ENCODE data around the gene METTL25.

METTL25 gene

GRCh38 chr12:82505150-82505549 lies 146.8 kb downstream of the METTL25 start:
- Histone ChIP-seq H3K36me3 (ENCODE audit: insufficient read depth, low read length) (no peaks in the 10 kb centered on the region), H3K4me2 (ENCODE audit: low read depth, low read length, poor library complexity, severe bottlenecking) (no peak overlapping the region), H3K4me3 (ENCODE audit: low read length, poor library complexity, severe bottlenecking) (no peak overlapping the region), H3K9ac (ENCODE audit: low read depth, low read length, poor library complexity, severe bottlenecking) (no peak overlapping the region), H3K9me3 (ENCODE audit: insufficient read depth, low read depth, low read length) (no peaks in the 10 kb centered on the region), H3K27me3 (ENCODE audit: insufficient read depth, low read length, poor library complexity, severe bottlenecking) (no peaks in the 10 kb centered on the region), H3K9me2 (replicated peaks; ENCODE audit: low read depth, low read length) (no peaks in the 10 kb centered on the region), H4K20me1 (ENCODE audit: insufficient read depth, low read length, poor library complexity, severe bottlenecking) (no peaks in the 10 kb centered on the region), H2AFZ (ENCODE audit: low read length) (0 out of 2 replicates have a peak overlapping the region, but pooled peaks have one; percentile 2), H3K79me2 (ENCODE audit: insufficient read depth, low read length) (no peaks in the 10 kb centered on the region), H3F3A (ENCODE audit: low read depth) (no peaks in the 10 kb centered on the region), H3K4me1 (ENCODE audit: insufficient read depth, low read length, poor library complexity, severe bottlenecking) (no peaks in the 10 kb centered on the region)
- TF ChIP-seq, protein P1, sequence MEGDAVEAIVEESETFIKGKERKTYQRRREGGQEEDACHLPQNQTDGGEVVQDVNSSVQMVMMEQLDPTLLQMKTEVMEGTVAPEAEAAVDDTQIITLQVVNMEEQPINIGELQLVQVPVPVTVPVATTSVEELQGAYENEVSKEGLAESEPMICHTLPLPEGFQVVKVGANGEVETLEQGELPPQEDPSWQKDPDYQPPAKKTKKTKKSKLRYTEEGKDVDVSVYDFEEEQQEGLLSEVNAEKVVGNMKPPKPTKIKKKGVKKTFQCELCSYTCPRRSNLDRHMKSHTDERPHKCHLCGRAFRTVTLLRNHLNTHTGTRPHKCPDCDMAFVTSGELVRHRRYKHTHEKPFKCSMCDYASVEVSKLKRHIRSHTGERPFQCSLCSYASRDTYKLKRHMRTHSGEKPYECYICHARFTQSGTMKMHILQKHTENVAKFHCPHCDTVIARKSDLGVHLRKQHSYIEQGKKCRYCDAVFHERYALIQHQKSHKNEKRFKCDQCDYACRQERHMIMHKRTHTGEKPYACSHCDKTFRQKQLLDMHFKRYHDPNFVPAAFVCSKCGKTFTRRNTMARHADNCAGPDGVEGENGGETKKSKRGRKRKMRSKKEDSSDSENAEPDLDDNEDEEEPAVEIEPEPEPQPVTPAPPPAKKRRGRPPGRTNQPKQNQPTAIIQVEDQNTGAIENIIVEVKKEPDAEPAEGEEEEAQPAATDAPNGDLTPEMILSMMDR (conservative IDR thresholded peaks at IDR 0.05; ENCODE audit: low read length) = no peak
- TF ChIP-seq EZH2phosphoT487 (IDR thresholded peaks at IDR 0.05; ENCODE audit: borderline replicate concordance) = no peak

DNA sequence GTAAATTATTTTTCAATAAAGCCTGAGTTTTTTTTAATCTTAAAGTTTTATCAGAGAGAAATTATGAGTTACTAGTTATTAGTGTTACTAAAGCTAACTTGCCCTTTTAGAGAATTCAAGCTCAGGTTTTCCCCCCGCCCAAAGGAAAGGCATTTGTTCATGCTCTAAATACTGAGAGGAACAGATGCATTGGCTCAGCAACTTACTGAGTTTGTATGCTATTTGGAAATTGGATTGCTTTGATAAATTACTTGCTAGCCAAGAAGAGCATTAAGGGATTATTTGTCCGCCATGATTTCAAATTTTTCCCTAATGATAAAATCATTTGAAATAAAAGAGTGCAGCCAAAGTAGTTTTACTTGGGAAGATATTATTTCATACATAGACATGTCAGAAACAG lies 149.4 kb downstream of the METTL25 start:
- TF ChIP-seq, protein P1 (conservative IDR thresholded peaks at IDR 0.05; ENCODE audit: low read length) = no peak
- no peak for TF ChIP-seq EZH2phosphoT487 (IDR thresholded peaks at IDR 0.05; ENCODE audit: borderline replicate concordance)
- no peak overlapping the region for H3K9ac ChIP-seq (ENCODE audit: low read depth, low read length, poor library complexity, severe bottlenecking)
- no peak overlapping the region for H3K4me2 ChIP-seq (ENCODE audit: low read depth, low read length, poor library complexity, severe bottlenecking)
- H3K27me3 ChIP-seq (ENCODE audit: insufficient read depth, low read length, poor library complexity, severe bottlenecking) = no peaks in the 10 kb centered on the region
- no peaks in the 10 kb centered on the region for H3F3A ChIP-seq (ENCODE audit: low read depth)
- no peaks in the 10 kb centered on the region for H3K9me2 ChIP-seq (replicated peaks; ENCODE audit: low read depth, low read length)
- no peaks in the 10 kb centered on the region for H3K79me2 ChIP-seq (ENCODE audit: insufficient read depth, low read length)
- H2AFZ ChIP-seq (ENCODE audit: low read length) = no peak overlapping the region
- H4K20me1 ChIP-seq (ENCODE audit: insufficient read depth, low read length, poor library complexity, severe bottlenecking) = no peaks in the 10 kb centered on the region
- H3K36me3 ChIP-seq (ENCODE audit: insufficient read depth, low read length) = no peaks in the 10 kb centered on the region
- H3K4me1 ChIP-seq (ENCODE audit: insufficient read depth, low read length, poor library complexity, severe bottlenecking) = no peaks in the 10 kb centered on the region
- no peaks in the 10 kb centered on the region for H3K9me3 ChIP-seq (ENCODE audit: insufficient read depth, low read depth, low read length)
- no peak overlapping the region for H3K4me3 ChIP-seq (ENCODE audit: low read length, poor library complexity, severe bottlenecking)

DNA sequence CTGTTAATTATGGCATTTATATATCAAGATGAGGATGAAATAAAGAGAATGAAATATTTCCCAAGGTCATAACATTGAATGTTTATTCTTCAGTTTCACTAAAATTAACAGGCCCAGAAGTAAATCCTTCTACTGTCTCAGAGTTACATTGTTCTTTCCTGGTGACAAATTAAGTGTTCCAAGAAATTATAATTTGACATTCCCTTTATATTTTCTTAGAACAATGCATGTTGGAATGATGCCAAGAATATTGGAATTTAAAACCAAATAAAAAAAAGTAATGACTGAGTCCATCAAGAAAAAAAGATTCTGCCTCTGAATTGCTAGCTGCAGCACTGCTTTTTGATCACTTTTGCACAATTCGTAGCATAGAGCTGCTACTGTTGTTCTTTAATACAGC lies 152.1 kb downstream of the METTL25 start:
- TF ChIP-seq EZH2phosphoT487 (IDR thresholded peaks at IDR 0.05; ENCODE audit: borderline replicate concordance) = no peak
- TF ChIP-seq, protein P1 (conservative IDR thresholded peaks at IDR 0.05; ENCODE audit: low read length) = no peak
- Histone ChIP-seq H3K79me2 (ENCODE audit: insufficient read depth, low read length) (no peaks in the 10 kb centered on the region), H3K9ac (ENCODE audit: low read depth, low read length, poor library complexity, severe bottlenecking) (no peak overlapping the region), H3K4me3 (ENCODE audit: low read length, poor library complexity, severe bottlenecking) (no peak overlapping the region), H3K4me1 (ENCODE audit: insufficient read depth, low read length, poor library complexity, severe bottlenecking) (no peaks in the 10 kb centered on the region), H4K20me1 (ENCODE audit: insufficient read depth, low read length, poor library complexity, severe bottlenecking) (no peaks in the 10 kb centered on the region), H3K36me3 (ENCODE audit: insufficient read depth, low read length) (no peaks in the 10 kb centered on the region), H2AFZ (ENCODE audit: low read length) (no peak overlapping the region), H3K9me2 (replicated peaks; ENCODE audit: low read depth, low read length) (no peaks in the 10 kb centered on the region), H3K9me3 (ENCODE audit: insufficient read depth, low read depth, low read length) (no peaks in the 10 kb centered on the region), H3K27me3 (ENCODE audit: insufficient read depth, low read length, poor library complexity, severe bottlenecking) (no peaks in the 10 kb centered on the region), H3F3A (ENCODE audit: low read depth) (no peaks in the 10 kb centered on the region), H3K4me2 (ENCODE audit: low read depth, low read length, poor library complexity, severe bottlenecking) (no peak overlapping the region)

Measured in Loucy (cell line).